K562 (cell line): Measurements from ENCODE around the gene CENPT. TPM values are rescaled to one million over a fixed set of nuclear protein-coding genes. Genes with fewer than 3 reads are reported as not detected.
A peak's percentile ranks its signal among the peaks of the same experiment; 100 is the strongest.

Experiments used
- ATF7 ChIP-seq: fragments of 450-650 bp; IDR thresholded peaks from 2 replicates; pipeline ENCODE4 v1.7.1; 2014; ENCODE audit warnings: mild to moderate bottlenecking, moderate library complexity
- CHD4 ChIP-seq: fragments of 200-600 bp; sonication (generic); IDR thresholded peaks from 3 replicates; pipeline ENCODE4 v1.6.1; 2012; ENCODE audit warnings: low read depth, mild to moderate bottlenecking, mixed read lengths, low read length, inconsistent platforms; ENCODE audit not compliant: insufficient read depth, insufficient replicate concordance, poor library complexity, severe bottlenecking
- CTBP1 ChIP-seq: fragments of 450-650 bp; IDR thresholded peaks from 2 replicates; pipeline ENCODE4 v1.6.1; 2016; ENCODE audit warnings: borderline replicate concordance
- DACH1 ChIP-seq: fragments of 450-650 bp; IDR thresholded peaks from 2 replicates; pipeline ENCODE4 v1.6.1; 2018; ENCODE audit not compliant: partially characterized antibody
- ERF ChIP-seq: fragments of 450-650 bp; formaldehyde crosslinking; IDR thresholded peaks from 2 replicates; pipeline ENCODE4 v1.4.0; 2020; ENCODE audit warnings: mild to moderate bottlenecking, mixed read lengths
- ESRRA ChIP-seq: fragments of 450-650 bp; IDR thresholded peaks from 2 replicates; pipeline ENCODE4 v1.6.1; 2014; ENCODE audit warnings: low read depth, mild to moderate bottlenecking, moderate library complexity, borderline replicate concordance
- EZH2 ChIP-seq: IDR thresholded peaks from 2 replicates; pipeline ENCODE4 v1.6.1; 2012; ENCODE audit warnings: low read depth, mild to moderate bottlenecking, inconsistent platforms, low read length, borderline replicate concordance
- GABPA ChIP-seq: fragments of 200-800 bp; sonication (Bioruptor generic); conservative IDR thresholded peaks from 2 replicates; pipeline ENCODE4 v1.6.1; 2016; ENCODE audit warnings: low read depth, missing genetic modification characterization, missing compliant biosample characterization
- HDAC1 ChIP-seq, 2 experiments: fragments of 450-650 bp; IDR thresholded peaks; 2 replicates each; pipeline ENCODE4 v1.6.1; 2016 to 2017; ENCODE audit warnings: inconsistent platforms in 1 of 2, mild to moderate bottlenecking in 1 of 2, moderate library complexity in 1 of 2
- HNRNPL ChIP-seq: fragments of 200-400 bp; formaldehyde crosslinking; IDR thresholded peaks from 2 replicates; pipeline ENCODE4 v1.6.1; 2017; ENCODE audit warnings: low read depth, mild to moderate bottlenecking, low read length
- MAFF ChIP-seq: IDR thresholded peaks from 2 replicates; pipeline ENCODE4 v1.6.1; 2012; ENCODE audit warnings: low read length, improper control_type of control experiment
- NFE2 ChIP-seq: IDR thresholded peaks from 2 replicates; pipeline ENCODE4 v1.6.1; 2014; ENCODE audit warnings: antibody characterized with exemption, low read depth
- NFIC ChIP-seq: fragments of 450-650 bp; IDR thresholded peaks from 2 replicates; pipeline ENCODE4 v1.6.1; 2017; ENCODE audit warnings: mild to moderate bottlenecking, inconsistent platforms
- PHF20 ChIP-seq: fragments of 450-650 bp; IDR thresholded peaks from 2 replicates; pipeline ENCODE4 v1.6.1; 2018; ENCODE audit not compliant: partially characterized antibody
- POLR2A ChIP-seq: fragments of 450-650 bp; conservative IDR thresholded peaks from 2 replicates; pipeline ENCODE4 v1.6.1; 2016
- POLR2AphosphoS5 ChIP-seq: IDR thresholded peaks from 2 replicates; pipeline ENCODE4 v1.6.1; 2011; ENCODE audit warnings: mild to moderate bottlenecking, low read depth, low read length, moderate library complexity; ENCODE audit not compliant: control insufficient read depth, insufficient read depth
- POLR2B ChIP-seq: fragments of 450-650 bp; IDR thresholded peaks from 2 replicates; pipeline ENCODE4 v1.6.1; 2018; ENCODE audit warnings: low read depth; ENCODE audit not compliant: partially characterized antibody
- RBM22 ChIP-seq: fragments of 200-400 bp; formaldehyde crosslinking; IDR thresholded peaks from 2 replicates; pipeline ENCODE4 v1.6.1; 2018; ENCODE audit warnings: low read length, low read depth; ENCODE audit not compliant: poor library complexity, severe bottlenecking
- SAP30 ChIP-seq: fragments of 200-600 bp; sonication (generic); IDR thresholded peaks from 2 replicates; pipeline ENCODE4 v1.6.1; 2012; ENCODE audit warnings: borderline replicate concordance, low read depth, mild to moderate bottlenecking, moderate library complexity, low read length, control low read depth, inconsistent platforms; ENCODE audit not compliant: insufficient read depth, poor library complexity, severe bottlenecking
- SMARCC2 ChIP-seq: fragments of 450-650 bp; IDR thresholded peaks from 2 replicates; pipeline ENCODE4 v1.6.1; 2017; ENCODE audit warnings: antibody characterized with exemption, moderate library complexity, mild to moderate bottlenecking, low read depth
- SP1 ChIP-seq: sonication (generic); formaldehyde crosslinking; IDR thresholded peaks from 2 replicates; pipeline ENCODE4 v1.8.1; 2022; ENCODE audit warnings: mild to moderate bottlenecking, missing genetic modification reagents
- TAF7 ChIP-seq: fragments of 450-650 bp; IDR thresholded peaks from 2 replicates; pipeline ENCODE4 v1.6.1; 2016; ENCODE audit warnings: missing genetic modification characterization, missing compliant biosample characterization
- U2AF2 ChIP-seq: fragments of 200-400 bp; formaldehyde crosslinking; optimal IDR thresholded peaks from 2 replicates; pipeline ENCODE3; 2017; ENCODE audit warnings: low read depth, mild to moderate bottlenecking, low read length
- XRCC3 ChIP-seq: fragments of 450-650 bp; IDR thresholded peaks from 2 replicates; pipeline ENCODE4 v1.6.1; 2017; ENCODE audit warnings: mild to moderate bottlenecking, moderate library complexity
- ZNF175 ChIP-seq: fragments of 200-800 bp; sonication (Bioruptor generic); IDR thresholded peaks from 2 replicates; pipeline ENCODE4 v1.6.1; 2016; ENCODE audit warnings: low read depth, mild to moderate bottlenecking, missing genetic modification characterization, missing compliant biosample characterization
- ZNF212 ChIP-seq: fragments of 450-650 bp; formaldehyde crosslinking; IDR thresholded peaks from 2 replicates; pipeline ENCODE4 v1.4.0; 2020; ENCODE audit warnings: mild to moderate bottlenecking
- ZNF445 ChIP-seq: fragments of 250-450 bp; sonication (Bioruptor Pico); IDR thresholded peaks from 2 replicates; pipeline ENCODE4 v1.4.0; 2020; ENCODE audit warnings: low read depth, mild to moderate bottlenecking, moderate library complexity
- ZNF780A ChIP-seq: fragments of 250-450 bp; sonication (Bioruptor Pico); IDR thresholded peaks from 2 replicates; pipeline ENCODE4 v1.5.0; 2021; ENCODE audit warnings: mild to moderate bottlenecking
- polyA plus RNA-seq, 8 experiments: library from polyadenylated mRNA; depleted of rRNA in 4 of 8; stranded (reverse) in 5 of 8; unstranded in 3 of 8; fragments of >200 nt; fragmentation: Nextera tagmentation in 2 of 8; fragmentation: Illumina TruSeq in 1 of 8; extraction: Ambion mirVana in 2 of 8; extraction: Trizol in 1 of 8; gene quantifications; 2 replicates each; pipeline versions ENCODE4 v1.2.1 to v1.2.3, GENCODE V29; 2011 to 2014; ENCODE audit warnings: inconsistent platforms in 1 of 8, missing spikeins in 1 of 8
- total RNA-seq, 7 experiments: library from RNA; depleted of rRNA in 6 of 7; stranded (reverse); fragments of >200 nt in 6 of 7; fragmentation: Illumina TruSeq in 2 of 7; extraction: Trizol in 2 of 7; gene quantifications; 2 replicates each; pipeline versions ENCODE4 v1.2.1 to v1.2.3, GENCODE V29; 2011 to 2021; ENCODE audit warnings: low replicate concordance in 1 of 7
- TF ChIP-seq, protein P1 (sequence below): fragments of 250-450 bp; sonication (Bioruptor Pico); IDR thresholded peaks from 2 replicates; pipeline ENCODE4 v1.8.0; 2021; ENCODE audit warnings: moderate library complexity, mild to moderate bottlenecking, inconsistent platforms
- TF ChIP-seq, protein P2 (sequence below), 3 experiments: fragments of 200-800 bp in 1 of 3; sonication (Bioruptor generic) in 1 of 3; sonication (generic) in 1 of 3; formaldehyde crosslinking in 1 of 3; IDR thresholded peaks; 2 replicates each; pipeline versions ENCODE4 v1.6.1 to v1.8.0; 2016 to 2022; ENCODE audit warnings: mild to moderate bottlenecking in 2 of 3, missing compliant biosample characterization in 2 of 3, missing genetic modification characterization in 2 of 3, missing genetic modification reagents in 1 of 3

Gene CENPT
- total and polyA plus RNA-seq, 9 of the 15 experiments (the other 6 are each of a cell fraction or from before 2014, with no cell fraction given) = 3.6 to 94.2 (median 44.1) TPM

- TF ChIP-seq, protein P1, sequence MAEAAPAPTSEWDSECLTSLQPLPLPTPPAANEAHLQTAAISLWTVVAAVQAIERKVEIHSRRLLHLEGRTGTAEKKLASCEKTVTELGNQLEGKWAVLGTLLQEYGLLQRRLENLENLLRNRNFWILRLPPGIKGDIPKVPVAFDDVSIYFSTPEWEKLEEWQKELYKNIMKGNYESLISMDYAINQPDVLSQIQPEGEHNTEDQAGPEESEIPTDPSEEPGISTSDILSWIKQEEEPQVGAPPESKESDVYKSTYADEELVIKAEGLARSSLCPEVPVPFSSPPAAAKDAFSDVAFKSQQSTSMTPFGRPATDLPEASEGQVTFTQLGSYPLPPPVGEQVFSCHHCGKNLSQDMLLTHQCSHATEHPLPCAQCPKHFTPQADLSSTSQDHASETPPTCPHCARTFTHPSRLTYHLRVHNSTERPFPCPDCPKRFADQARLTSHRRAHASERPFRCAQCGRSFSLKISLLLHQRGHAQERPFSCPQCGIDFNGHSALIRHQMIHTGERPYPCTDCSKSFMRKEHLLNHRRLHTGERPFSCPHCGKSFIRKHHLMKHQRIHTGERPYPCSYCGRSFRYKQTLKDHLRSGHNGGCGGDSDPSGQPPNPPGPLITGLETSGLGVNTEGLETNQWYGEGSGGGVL = no peak
- TF ChIP-seq SAP30 (no peak), GABPA (tag) (no peak), POLR2AphosphoS5 (no peak), XRCC3 (no peak), NFIC (peak; percentile 69), HNRNPL (0 out of 2 replicates have a peak, but pooled peaks have one; percentile 19), POLR2A (peak; percentile 53; the same call in 1 of the 2 replicates), POLR2B (peak; percentile 43), ZNF445 (CRISPR knock-in tag) (no peak), RBM22 (peak; percentile 24), PHF20 (no peak), CTBP1 (peak; percentile 19; the same call in 1 of the 2 replicates), ZNF175 (CRISPR knock-in tag) (no peak), MAFF (no peak), ERF (CRISPR knock-in tag) (no peak), TAF7 (tag) (no peak), ZNF780A (CRISPR knock-in tag) (no peak), EZH2 (no peak), ATF7 (0 out of 2 replicates have a peak, but pooled peaks have one; percentile 24), SP1 (CRISPR knock-in tag) (peak; percentile 62; the same call in 1 of the 2 replicates), CHD4 (no peak), DACH1 (no peak), NFE2 (no peak), ESRRA (no peak), ZNF212 (CRISPR knock-in tag) (no peak), HDAC1 (IDR thresholded peaks at IDR 0.05) (peak in 1 of 2 experiments; percentile 51; a peak in 1 of 4 replicates), SMARCC2 (no peak), U2AF2 (no peak)
- TF ChIP-seq, protein P2, sequence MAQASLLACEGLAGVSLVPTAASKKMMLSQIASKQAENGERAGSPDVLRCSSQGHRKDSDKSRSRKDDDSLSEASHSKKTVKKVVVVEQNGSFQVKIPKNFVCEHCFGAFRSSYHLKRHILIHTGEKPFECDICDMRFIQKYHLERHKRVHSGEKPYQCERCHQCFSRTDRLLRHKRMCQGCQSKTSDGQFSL (CRISPR knock-in tag; IDR thresholded peaks at IDR 0.05) = no peak
- TF ChIP-seq, protein P2 (tag; IDR thresholded peaks at IDR 0.05) = no peak
Measured at GRCh38 chr16:67884684-67885083, 37.2 kb upstream of the CENPT start, which contains the start of gene NRN1L (continued).
